ENCODE measurements around the gene ZNF280A. TPM values are rescaled to one million over a fixed set of nuclear protein-coding genes. Genes with fewer than 3 reads are reported as not detected.

Gene ZNF280A
- total RNA-seq, 2 donors from 2014 or later = not detected

DNA sequence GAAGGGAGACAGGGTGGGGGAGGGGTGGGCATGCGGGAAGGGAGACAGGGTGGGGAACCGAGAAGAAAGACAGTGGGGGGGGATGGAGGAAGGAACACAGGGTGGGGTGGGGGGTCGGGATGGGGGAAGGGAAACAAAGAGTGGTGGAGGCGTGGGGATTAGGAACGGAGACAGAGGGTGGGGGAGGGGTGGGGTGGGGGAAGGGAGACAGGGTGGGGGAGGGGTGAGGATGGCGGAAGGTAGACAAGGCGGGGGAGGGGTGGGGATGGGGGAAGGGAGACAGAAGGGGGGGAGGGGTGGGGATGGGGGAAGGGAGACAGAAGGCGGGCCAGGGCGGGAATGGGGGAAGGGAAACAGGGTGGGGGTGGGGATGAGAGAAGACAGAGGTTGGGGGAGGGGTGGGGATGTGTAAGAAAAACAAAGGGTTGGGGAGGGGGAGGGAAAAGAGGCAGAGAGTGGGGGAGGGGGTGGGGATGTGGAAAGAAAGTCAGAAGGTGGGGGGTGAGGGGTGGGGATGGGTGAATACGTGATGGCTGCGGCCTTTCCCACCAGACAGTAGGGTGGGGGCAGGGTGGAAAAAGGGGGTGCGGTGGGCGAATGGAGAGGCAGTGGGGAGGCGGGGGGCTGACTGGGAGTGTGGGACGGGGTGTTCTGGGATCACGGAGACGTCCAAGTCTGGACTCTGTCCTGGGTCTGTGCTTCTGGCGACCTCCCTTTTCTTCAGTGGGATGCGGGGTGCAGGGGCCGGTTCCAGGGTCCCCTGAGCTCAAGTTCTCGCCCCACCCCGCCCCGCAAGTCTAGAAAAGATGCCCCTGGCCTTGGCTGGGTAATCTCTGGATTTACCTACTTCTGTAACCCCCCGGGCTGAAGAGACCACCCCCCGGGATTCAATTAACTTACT lies 38.3 kb upstream of the ZNF280A start:
- H3K4me3 ChIP-seq = no peak overlapping the region
- no peaks in the 10 kb centered on the region for H3K9me3 ChIP-seq
- TF ChIP-seq POLR2AphosphoS5 (IDR thresholded peaks at IDR 0.05) (no peak), POLR2A (IDR thresholded peaks at IDR 0.05) (no peak)
- TF ChIP-seq, protein P1, sequence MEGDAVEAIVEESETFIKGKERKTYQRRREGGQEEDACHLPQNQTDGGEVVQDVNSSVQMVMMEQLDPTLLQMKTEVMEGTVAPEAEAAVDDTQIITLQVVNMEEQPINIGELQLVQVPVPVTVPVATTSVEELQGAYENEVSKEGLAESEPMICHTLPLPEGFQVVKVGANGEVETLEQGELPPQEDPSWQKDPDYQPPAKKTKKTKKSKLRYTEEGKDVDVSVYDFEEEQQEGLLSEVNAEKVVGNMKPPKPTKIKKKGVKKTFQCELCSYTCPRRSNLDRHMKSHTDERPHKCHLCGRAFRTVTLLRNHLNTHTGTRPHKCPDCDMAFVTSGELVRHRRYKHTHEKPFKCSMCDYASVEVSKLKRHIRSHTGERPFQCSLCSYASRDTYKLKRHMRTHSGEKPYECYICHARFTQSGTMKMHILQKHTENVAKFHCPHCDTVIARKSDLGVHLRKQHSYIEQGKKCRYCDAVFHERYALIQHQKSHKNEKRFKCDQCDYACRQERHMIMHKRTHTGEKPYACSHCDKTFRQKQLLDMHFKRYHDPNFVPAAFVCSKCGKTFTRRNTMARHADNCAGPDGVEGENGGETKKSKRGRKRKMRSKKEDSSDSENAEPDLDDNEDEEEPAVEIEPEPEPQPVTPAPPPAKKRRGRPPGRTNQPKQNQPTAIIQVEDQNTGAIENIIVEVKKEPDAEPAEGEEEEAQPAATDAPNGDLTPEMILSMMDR (IDR thresholded peaks at IDR 0.05) = no peak
- H3K4me1 ChIP-seq (replicated peaks) = no peaks in the 10 kb centered on the region
- WGBS = 83% methylated on average over 17 of the region's 25 CpGs
- intact Hi-C loops (cut with DNase I) = no loop called here
- no peak for DNase-seq (ENCODE audit: low spot score)
- H3K27ac ChIP-seq = no peak overlapping the region
- H3K36me3 ChIP-seq = no peaks in the 10 kb centered on the region
- no peaks in the 10 kb centered on the region for H3K27me3 ChIP-seq (replicated peaks; ENCODE audit: insufficient read depth)

DNA sequence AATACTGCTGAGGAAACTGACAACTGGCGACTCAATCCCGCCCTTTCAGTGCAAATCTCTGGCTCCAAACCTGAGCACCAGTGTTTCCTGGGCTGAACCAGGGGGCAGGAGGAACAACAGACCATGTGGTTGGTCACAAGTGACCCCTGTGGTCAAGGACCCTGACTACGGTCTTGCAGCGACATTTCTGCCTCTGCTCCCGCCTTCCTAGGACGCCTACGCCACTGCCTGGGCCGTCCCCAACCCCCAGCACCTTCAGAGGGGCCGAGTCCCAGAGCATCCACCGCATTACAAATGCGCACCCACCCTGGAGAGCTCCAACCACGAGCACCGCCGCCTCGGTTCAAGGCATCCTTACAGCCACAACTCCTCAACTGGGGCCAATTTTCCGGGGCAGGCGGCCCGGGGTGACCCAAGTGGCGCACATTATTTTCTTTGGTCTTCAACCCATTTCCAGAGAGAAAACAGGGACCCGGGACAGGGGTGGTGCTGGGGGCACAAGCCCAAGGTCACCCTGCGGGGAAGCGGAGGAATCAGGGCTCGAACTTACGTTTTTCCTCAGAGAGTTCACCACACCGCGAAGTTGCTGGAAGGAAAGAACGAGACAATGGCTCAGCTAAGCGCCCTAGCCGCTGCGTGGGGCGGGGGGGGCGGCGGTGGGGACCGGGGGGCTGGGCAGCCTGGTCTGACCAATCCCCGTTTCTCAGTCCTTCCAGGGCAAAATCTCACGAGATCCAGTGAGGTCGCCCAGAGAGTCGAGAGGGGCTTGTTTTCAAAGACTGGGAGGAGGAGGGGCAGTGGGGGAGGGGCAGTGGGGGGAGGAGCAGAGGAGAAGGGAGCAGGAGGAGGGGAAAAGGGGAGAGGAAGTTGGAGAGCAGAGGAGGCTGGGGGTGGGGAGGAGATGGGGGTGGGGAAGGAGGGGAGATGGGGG lies 37.2 kb upstream of the ZNF280A start:
- no peak for TF ChIP-seq POLR2AphosphoS5 (IDR thresholded peaks at IDR 0.05)
- no peak for TF ChIP-seq POLR2A (IDR thresholded peaks at IDR 0.05)
- TF ChIP-seq, protein P1 (IDR thresholded peaks at IDR 0.05) = no peak
- intact Hi-C loops (cut with DNase I) = no loop called here
- no peak for DNase-seq (ENCODE audit: low spot score)
- no peak overlapping the region for H3K4me3 ChIP-seq
- no peaks in the 10 kb centered on the region for H3K9me3 ChIP-seq
- 92% methylated on average over 34 of the region's 38 CpGs for WGBS
- H3K27ac ChIP-seq = no peak overlapping the region
- H3K4me1 ChIP-seq (replicated peaks) = no peaks in the 10 kb centered on the region
- H3K36me3 ChIP-seq = no peaks in the 10 kb centered on the region
- no peaks in the 10 kb centered on the region for H3K27me3 ChIP-seq (replicated peaks; ENCODE audit: insufficient read depth)

DNA sequence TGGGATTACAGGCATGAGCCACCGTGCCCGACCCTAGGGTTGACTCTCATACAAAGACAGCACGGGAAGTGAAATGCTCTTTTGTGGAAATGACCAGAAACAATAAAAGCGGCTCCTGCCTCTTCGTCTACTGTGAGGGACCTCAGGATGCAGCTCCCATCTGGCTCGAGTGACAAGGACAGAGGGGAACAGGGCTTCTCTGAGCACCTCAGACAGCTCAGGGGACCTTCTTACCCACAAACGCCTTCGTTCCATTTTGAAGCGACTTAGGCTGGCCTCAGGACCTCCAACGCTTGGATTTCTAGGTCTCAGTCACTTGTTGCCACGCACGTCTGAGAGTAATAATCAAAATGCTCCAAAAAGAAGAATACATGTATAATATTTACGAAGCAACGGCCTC lies 36.5 kb upstream of the ZNF280A start:
- TF ChIP-seq, protein P1 (IDR thresholded peaks at IDR 0.05) = no peak
- WGBS = 90% methylated on average over 14 of the region's 14 CpGs
- H3K27me3 ChIP-seq (replicated peaks; ENCODE audit: insufficient read depth) = no peaks in the 10 kb centered on the region
- no peaks in the 10 kb centered on the region for H3K9me3 ChIP-seq
- H3K4me1 ChIP-seq (replicated peaks) = no peaks in the 10 kb centered on the region
- H3K4me3 ChIP-seq = no peak overlapping the region
- no peak for DNase-seq (ENCODE audit: low spot score)
- no peak overlapping the region for H3K27ac ChIP-seq
- no peaks in the 10 kb centered on the region for H3K36me3 ChIP-seq
- intact Hi-C loops (cut with DNase I) = no loop called here

DNA sequence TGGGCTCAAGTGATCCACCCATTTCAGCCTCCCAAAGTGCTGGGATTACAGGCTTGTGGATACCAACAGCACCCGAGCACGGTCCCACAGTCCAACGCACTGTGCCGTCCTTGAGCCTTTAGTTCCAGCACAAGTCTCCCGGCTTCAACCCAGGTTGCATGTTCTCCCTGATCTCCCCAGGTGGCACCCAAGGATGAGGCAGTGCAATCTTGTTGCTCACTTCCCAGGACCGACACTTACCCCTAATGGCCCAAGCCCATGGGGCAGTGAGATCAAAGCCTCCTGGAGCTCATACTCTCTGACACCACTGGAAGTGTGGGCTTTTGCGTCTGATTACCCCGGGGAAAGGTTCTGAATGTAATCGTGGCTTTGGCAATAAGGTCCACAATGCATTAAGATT lies 35.5 kb upstream of the ZNF280A start:
- no peak for DNase-seq (ENCODE audit: low spot score)
- H3K9me3 ChIP-seq = no peaks in the 10 kb centered on the region
- no peaks in the 10 kb centered on the region for H3K4me1 ChIP-seq (replicated peaks)
- TF ChIP-seq, protein P1 (IDR thresholded peaks at IDR 0.05) = no peak
- TF ChIP-seq POLR2A (IDR thresholded peaks at IDR 0.05) (no peak), POLR2AphosphoS5 (IDR thresholded peaks at IDR 0.05) (no peak)
- no peak overlapping the region for H3K4me3 ChIP-seq
- no peak overlapping the region for H3K27ac ChIP-seq
- no peaks in the 10 kb centered on the region for H3K27me3 ChIP-seq (replicated peaks; ENCODE audit: insufficient read depth)
- no peaks in the 10 kb centered on the region for H3K36me3 ChIP-seq
- intact Hi-C loops (cut with DNase I) = no loop called here
- 94% methylated on average over 9 of the region's 9 CpGs for WGBS

Measured in prostate gland (tissue), 2 donors.